Renal cortex interstitium (tissue), 11 donors: Measurements from ENCODE around the gene ADGRG7. TPM values are rescaled to one million over a fixed set of nuclear protein-coding genes. Genes with fewer than 3 reads are reported as not detected.

ENCODE experiments used
- DNase-seq, 11 donors: peaks; one replicate each; pipeline ENCODE4 v3.0.0-alpha.2; 2013; ENCODE audit warnings: low read depth in 9 of 11, low spot score in 4 of 11; ENCODE audit errors: extremely low read depth in 1 of 11
- polyA plus RNA-seq, 3 donors: library from polyadenylated mRNA; unstranded; fragments of 120-200 nt; gene quantifications; one replicate each; pipeline ENCODE4 v1.2.1, GENCODE V29; 2013; ENCODE audit not compliant: insufficient read length in 3 of 3

The ADGRG7 gene
- polyA plus RNA-seq, 3 donors: not detected

- no peak for DNase-seq
Observed at GRCh38 chr3:100682056-100682853, 72.9 kb downstream of the ADGRG7 start.

DNA sequence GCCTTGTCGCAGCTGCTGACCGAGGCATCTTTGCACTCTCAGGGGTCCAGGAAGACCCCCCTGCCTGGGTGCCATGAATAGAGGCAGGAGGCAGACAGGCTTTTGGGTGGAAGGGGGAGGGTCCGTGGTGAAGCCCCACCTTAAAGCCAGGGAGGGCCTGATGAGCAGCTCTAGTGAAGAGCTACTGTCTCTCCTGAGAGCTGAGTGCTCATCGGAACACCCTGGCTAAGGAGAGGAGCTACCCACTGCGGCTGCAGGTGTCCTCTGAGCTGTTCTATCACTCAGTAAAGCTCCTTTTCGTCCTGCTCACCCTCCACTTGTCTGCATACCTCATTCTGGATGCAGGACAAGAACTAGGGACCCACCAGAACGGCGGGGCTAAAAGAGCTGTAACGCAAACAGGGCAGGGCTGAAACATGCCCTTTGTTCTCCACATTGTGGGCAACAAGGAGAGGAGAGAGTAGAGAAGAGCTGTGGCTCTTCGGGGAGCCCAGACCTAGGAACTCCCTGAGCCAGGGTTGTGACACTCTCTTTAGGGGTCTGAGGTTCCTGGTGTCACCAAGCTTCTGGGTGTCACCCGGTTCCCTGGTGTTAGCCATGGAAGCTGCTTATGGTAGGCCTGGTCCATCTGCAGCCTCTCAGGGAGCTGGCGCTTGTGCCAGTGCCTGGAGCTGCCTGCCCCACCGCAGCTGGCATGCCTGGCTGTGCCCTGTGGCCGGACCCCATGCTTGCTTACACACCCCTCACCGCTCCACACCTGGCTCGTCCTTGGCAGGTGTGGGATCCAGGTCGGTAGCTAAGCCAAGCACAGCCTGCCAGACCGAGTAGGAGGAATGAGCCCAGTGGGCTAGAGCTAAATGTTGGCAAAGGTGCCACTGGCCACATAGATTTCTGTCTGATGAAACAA, 73.7 kb downstream of the ADGRG7 start:
- no peak for DNase-seq

DNA sequence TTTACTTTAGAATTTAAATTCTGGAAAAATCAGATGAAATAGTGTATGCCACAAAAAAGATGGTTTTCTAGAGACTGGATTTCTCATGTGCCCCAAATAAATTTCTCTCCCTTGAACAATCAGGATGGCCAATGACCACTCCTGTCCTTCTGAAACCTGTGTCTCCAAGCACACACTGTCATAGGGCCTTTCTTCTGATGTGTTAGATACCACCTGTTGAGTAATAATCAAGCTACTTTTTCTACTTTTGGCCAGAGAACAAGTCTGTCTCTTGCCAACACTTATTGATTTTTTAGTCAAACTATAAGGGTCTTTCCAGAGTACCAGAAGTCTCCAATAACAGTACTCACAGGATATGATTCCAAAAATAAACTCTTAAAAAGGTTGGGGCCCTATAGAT, 83.8 kb downstream of the ADGRG7 start:
- DNase-seq: no peak

DNA sequence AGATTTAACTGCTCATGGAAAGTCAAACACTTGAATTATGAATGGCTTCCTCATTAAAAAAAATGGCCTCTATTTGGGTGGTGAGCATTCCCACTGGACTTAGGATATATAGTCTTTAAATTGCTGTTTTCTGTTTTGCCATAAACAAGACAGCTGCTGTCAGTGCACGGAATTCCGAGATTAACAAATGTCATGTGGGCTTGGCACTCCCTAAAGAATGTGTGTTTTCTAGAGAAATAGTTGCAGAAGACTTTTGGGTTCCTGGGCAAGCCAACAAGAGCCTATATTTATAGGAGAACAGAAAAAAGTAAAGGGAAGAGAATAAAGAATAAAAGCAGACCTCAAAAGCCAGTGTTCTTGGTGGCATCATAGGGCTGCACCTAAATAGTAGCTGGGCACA, 86.3 kb downstream of the ADGRG7 start:
- no peak for DNase-seq

DNA sequence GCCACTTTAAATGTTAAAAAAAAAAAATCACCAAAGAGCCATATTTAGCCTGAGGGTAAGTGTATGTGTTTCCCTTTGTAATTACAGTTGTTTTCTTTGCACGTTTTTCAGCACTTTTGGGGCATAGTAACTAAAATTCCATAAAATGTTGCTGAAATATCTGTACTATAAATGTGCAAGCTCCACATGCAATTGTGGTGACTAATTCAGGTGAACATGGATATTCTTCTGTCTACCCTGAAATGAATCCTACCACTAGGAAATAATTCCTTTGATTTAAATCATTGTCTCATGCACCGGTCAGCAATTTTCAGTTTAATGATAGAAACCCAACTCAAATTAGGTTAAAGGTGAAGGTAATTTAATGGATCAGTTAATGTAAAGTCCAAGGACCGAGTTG, 86.8 kb downstream of the ADGRG7 start:
- no peak for DNase-seq

- no peak for DNase-seq
Observed at GRCh38 chr3:100697172-100697571, 87.8 kb downstream of the ADGRG7 start.

- no peak for DNase-seq
Observed at GRCh38 chr3:100697723-100698285, 88.4 kb downstream of the ADGRG7 start.

GRCh38 chr3:100698736-100699135, 89.3 kb downstream of the ADGRG7 start:
- no peak for DNase-seq

- DNase-seq: no peak
Observed at GRCh38 chr3:100700708-100701107, 91.3 kb downstream of the ADGRG7 start.

DNA sequence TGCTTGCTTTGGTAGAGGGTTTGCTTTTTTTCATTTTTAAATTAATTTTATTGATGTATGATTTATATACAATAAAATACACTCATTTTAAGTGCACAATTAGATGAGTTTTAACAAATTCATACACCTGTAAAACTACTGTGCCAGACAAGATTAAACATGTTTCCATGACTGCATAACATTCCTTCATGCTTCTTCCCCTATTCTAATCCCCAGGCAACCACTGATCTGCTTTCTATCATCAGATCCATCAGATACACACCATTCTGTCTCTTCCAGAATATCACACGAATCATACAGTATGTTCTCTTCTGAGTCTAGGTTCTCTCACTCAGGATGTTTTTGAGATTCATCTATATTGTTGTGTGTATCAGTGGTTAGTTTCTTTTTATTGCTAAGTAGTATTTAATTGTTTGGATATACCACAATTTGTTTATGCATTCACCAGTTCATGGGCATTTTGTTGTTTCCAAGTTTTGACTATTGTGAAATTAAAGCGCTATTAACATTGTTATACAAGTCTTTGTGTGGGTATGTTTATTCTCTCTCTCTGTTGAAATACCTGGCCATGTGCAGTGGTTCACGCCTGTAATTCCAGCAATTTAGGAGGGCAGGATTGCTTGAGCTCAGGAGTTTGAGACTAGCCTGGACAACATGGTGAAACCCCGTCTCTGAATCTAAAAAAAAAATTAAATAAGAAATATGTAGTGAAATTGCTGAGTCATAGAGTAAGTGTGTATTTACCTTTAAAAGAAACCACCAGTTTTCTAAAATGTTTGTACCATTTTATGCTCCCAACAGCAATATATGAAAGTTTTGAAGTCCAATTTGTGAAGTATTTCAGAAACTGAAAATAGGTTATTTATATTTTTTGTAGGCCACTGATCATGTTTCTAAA, 92.9 kb downstream of the ADGRG7 start:
- DNase-seq: no peak

GRCh38 chr3:100702980-100703345, 93.6 kb downstream of the ADGRG7 start:
- no peak for DNase-seq

DNA sequence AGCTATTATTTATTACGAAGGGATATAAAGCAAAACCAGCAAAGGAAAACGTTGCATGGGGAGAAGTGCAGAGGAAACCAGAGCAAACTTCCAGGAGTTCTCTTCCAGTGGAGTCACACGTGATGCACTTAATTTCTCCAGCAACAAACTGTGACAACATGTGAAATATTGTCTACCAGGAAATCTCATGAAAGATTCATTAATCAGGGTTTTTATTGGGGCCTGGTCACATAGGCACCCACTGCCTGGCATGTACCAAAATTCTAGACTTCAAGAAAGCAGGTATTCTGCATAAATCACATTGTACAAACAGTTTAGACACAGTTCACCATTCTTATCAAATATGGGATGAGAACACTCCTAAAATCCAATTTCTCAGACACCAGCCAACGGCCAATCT, 94.5 kb downstream of the ADGRG7 start:
- DNase-seq: no peak

DNA sequence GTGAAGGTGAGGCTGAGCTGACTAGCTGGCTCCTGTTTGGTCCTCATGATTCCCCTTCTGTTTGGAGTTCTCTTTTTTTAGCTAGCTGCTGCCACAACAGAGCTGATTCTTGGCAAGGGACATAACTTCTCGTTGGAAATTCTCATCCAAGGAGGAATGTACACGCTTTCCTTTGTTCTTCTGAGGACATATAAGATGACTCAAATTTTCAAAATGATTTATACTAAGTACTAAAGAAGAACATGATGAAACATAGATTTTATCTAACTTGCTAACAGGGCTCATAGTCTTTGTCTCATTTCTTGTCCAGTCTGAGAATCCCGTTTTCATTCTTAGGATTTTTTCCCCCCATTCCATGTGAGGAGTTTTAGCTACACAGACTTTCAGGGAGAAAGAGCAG, 97.0 kb downstream of the ADGRG7 start:
- DNase-seq: no peak

DNA sequence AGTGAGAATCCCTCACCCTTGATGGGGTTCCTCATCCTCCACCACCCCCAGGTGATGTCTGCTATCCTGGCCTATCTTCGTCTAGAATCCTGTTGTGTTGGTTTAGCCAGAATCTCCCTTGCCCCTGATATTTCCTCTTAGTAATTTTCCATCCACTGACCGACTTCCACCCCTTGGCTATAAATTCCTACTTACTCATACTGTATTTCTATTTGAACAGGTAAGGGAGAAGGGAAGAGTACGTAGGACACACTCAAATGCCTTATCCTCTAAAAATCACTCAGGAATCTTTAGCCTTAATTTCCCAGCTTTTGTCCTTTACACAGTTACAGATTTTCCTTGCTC, 99.2 kb downstream of the ADGRG7 start:
- no peak for DNase-seq

DNA sequence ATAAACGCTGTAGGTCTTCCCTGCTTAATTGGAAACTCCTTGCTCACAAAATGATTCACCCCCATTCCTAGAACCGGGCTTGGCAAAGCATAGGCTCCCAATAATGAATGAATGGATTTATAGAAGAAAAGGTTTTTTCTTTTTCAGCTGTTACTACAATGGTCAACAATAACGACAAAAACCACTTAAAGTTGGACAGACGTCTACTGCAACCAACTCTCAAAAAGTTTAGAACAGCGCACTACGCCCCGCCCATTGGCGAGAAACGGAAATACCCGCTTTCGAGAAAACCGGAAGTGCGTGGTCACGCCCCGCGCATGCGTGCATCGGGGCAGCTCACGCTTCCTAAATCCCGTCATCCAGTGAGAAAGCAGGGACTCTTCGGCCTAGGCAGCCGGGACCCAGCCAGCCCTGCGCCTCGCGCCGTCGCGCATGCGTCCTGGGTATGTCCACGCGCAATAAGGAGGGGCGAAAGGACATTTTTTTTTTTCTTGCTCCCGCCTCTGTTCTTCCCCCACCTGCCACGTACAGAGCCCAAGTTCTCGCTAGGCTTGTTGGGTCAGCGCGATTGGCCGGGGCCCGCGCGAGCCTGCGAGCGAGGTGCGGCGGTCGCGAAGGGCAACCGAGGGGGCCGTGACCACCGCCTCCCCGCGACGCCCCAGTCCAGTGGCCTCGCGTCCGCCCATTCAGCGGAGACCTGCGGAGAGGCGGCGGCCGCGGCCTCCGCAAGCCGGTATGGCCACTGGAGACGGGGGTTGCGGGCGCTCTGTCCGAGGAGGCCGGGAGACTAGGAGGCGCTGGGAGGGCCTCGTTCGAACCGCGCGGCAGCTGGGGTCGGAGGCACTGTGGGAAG, 99.8 kb downstream of the ADGRG7 start, which contains the start of gene TFG:
TFG (plus strand) TSS at position 506 of the 853 bp plus-strand sequence. CDS start 4,192 bp downstream, outside the sequence.
- peak; percentile 96 to 99 (median 99) for DNase-seq

DNA sequence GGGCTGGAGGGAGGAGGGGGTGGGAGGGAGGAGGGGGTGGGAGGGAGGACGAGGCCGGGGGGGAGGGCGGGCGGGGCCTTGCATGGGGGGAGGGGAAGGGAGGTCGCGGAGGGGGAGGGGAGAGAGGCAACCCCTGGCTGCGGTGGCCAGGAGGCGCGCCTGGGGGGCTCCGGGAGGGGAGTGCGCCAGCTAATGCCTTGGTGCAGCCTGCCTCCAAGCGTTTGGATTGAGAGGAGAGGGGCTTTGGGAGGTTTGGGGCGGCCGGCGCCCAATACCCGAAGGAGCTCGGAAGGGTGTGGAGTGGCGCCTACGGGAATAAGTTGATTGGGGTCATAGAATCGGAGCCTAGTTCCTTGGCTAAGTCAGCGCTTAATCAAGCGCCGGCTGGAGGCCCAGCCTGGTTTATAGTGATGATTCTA, 100.5 kb downstream of the ADGRG7 start:
- DNase-seq: peak in 10 of 11 donors; percentile 15 to 50 (median 38)

DNA sequence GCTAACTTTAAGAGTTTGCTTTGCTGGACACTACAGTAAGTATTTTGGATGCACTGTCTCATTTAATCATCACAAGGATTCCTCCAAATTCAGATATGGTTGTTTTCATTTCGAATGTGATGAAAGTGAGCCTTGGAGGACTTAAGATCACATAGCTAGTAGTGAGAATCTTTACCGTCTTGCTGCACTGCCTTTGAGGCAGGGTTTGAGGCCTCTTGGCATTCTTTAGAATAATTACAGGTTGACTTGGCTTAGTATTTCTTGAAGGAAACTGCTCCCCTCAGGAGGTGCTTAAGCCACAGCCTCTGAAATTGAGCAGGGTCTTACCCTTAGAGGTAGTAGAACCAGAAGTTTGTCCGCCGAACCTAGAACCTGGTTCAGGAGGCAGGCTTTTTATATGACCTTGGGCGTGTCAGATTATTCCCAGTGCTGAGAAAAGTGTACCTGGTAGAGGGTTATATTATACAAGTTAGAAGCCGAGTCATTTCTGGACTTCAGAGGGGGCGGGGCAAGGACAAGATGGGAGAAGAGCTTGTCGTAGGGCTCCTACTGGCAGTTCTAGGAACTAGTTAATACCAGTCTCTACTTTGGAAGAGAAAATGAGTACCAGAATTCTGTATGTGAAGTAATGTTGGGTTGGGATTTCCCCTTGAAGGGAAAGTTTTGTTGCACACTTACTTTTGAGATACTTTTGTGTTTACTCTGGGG, 101.0 kb downstream of the ADGRG7 start:
- DNase-seq: peak in 7 of 11 donors; percentile 3 to 37 (median 7)
